Measurements from ENCODE around the gene BCL2L14. TPM values are rescaled to one million over a fixed set of nuclear protein-coding genes. Genes with fewer than 3 reads are reported as not detected.

The BCL2L14 gene
- total RNA-seq, 4 donors from 2014 or later = 0.81 TPM; not detected in 3

DNA sequence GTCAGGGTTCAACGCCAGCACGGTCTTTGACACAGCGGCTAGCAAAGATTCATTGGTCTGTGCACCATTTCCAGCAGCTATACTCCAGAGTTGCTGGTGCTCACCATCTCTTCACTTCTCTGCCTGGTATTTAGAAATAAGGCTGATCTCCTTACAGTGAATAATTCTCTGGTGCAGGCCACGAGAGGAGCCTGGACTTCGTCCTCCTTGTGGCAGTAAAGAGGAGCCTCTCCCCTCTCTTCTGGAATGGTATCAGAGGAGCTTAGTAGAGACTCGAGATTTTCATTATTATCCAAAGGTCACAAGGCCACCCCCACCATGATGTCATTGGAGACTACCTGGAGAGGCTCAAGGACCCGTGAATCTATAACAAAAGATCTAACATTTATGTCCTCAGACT, 30.8 kb upstream of the BCL2L14 start:
- no peaks in the 10 kb centered on the region for H3K4me1 ChIP-seq
- H3K27ac ChIP-seq = no peak overlapping the region
- TF ChIP-seq, protein P1, sequence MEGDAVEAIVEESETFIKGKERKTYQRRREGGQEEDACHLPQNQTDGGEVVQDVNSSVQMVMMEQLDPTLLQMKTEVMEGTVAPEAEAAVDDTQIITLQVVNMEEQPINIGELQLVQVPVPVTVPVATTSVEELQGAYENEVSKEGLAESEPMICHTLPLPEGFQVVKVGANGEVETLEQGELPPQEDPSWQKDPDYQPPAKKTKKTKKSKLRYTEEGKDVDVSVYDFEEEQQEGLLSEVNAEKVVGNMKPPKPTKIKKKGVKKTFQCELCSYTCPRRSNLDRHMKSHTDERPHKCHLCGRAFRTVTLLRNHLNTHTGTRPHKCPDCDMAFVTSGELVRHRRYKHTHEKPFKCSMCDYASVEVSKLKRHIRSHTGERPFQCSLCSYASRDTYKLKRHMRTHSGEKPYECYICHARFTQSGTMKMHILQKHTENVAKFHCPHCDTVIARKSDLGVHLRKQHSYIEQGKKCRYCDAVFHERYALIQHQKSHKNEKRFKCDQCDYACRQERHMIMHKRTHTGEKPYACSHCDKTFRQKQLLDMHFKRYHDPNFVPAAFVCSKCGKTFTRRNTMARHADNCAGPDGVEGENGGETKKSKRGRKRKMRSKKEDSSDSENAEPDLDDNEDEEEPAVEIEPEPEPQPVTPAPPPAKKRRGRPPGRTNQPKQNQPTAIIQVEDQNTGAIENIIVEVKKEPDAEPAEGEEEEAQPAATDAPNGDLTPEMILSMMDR (IDR thresholded peaks at IDR 0.05) = no peak
- no peak for TF ChIP-seq POLR2A (IDR thresholded peaks at IDR 0.05)
- H3K9me3 ChIP-seq = no peaks in the 10 kb centered on the region
- H3K4me3 ChIP-seq (replicated peaks in 1 of 3) = no peak overlapping the region
- no peaks in the 10 kb centered on the region for H3K36me3 ChIP-seq
- intact Hi-C loops (cut with DNase I) = no loop called here
- DNase-seq = no peak
- 73 to 83% methylated on average over 7 of the region's 7 CpGs for WGBS, 2 donors
- H3K27me3 ChIP-seq = no peaks in the 10 kb centered on the region

DNA sequence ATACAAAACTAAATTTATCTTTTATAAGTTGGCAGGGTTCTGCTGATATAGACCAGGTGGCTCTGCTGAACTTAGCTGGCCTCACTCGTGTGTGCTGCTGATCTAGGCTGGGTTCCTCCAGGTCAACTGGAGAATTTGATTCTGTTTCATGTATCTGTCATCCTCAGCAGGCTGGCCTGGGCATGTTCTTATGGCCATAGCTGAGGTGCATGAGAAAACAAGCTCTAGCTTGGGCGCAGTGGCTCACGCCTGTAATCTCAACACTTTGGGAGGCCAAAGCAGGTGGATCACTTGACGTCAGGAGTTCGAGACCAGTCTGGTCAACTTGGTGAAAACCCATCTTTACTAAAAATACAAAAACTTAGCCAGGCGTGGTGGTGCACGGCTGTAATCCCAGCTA, 24.3 kb upstream of the BCL2L14 start:
- no peak overlapping the region for H3K4me3 ChIP-seq (replicated peaks in 1 of 3)
- H3K36me3 ChIP-seq = no peaks in the 10 kb centered on the region
- 90 to 92% methylated on average over 7 of the region's 7 CpGs for WGBS, 2 donors
- H3K27ac ChIP-seq = no peak overlapping the region
- TF ChIP-seq POLR2A (IDR thresholded peaks at IDR 0.05) = no peak
- TF ChIP-seq, protein P1 (IDR thresholded peaks at IDR 0.05) = no peak
- DNase-seq = no peak
- no peaks in the 10 kb centered on the region for H3K9me3 ChIP-seq
- intact Hi-C loops (cut with DNase I) = no loop called here
- H3K27me3 ChIP-seq = no peaks in the 10 kb centered on the region
- no peaks in the 10 kb centered on the region for H3K4me1 ChIP-seq

DNA sequence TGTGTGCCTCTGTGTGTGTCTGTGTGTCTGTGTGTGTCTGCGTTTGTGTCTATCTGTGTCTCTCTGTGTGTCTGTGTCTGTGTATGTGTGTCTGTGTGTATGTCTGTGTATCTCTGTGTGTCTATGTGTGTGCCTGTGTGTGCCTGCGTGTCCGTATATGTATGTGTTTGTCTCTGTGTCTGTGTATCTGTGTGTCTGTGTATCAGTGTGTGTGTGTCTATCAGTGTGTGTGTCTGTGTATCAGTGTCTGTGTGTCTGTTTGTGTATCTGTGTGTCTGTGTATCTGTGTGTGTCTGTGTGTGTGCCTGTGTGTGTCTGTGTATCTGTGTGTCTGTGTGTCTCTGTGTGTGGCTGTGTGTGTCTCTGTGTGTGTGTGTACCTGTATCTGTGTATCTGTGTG, 23.1 kb upstream of the BCL2L14 start:
- H3K36me3 ChIP-seq = no peaks in the 10 kb centered on the region
- 80 to 96% methylated on average over 3 of the region's 3 CpGs for whole genome bisulfite sequencing, 2 donors
- no peak overlapping the region for H3K27ac ChIP-seq
- H3K4me1 ChIP-seq = no peaks in the 10 kb centered on the region
- intact Hi-C loops (cut with DNase I) = no loop called here
- TF ChIP-seq, protein P1 (IDR thresholded peaks at IDR 0.05) = no peak
- no peak for TF ChIP-seq POLR2A (IDR thresholded peaks at IDR 0.05)
- H3K4me3 ChIP-seq (replicated peaks in 1 of 3) = no peak overlapping the region
- H3K27me3 ChIP-seq = no peaks in the 10 kb centered on the region
- no peak for DNase-seq
- H3K9me3 ChIP-seq = no peaks in the 10 kb centered on the region

DNA sequence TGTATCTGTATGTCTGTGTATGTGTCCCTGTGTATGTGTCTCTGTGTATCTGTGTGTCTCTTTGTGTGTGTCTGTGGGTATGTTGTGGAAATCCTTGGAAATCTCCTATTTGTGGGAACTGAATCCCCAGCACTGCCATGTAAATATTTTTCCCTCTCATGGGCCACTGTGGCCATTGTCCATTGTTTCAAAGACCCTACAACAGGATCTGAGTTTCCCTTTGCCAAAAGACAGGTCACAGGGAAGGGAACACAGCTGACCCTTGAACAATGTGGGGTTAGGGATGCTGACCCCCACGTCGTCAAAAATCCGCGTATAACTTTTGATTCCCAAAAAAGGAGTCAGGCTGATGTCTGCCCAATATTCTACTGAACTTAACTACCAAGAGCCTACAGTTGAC, 22.5 kb upstream of the BCL2L14 start:
- Histone ChIP-seq H3K4me3 (replicated peaks in 1 of 3) (no peak overlapping the region), H3K4me1 (no peaks in the 10 kb centered on the region), H3K27ac (no peak overlapping the region), H3K27me3 (no peaks in the 10 kb centered on the region), H3K9me3 (no peaks in the 10 kb centered on the region), H3K36me3 (no peaks in the 10 kb centered on the region)
- intact Hi-C loops (cut with DNase I) = no loop called here
- no peak for TF ChIP-seq POLR2A (IDR thresholded peaks at IDR 0.05)
- TF ChIP-seq, protein P1 (IDR thresholded peaks at IDR 0.05) = no peak
- 71 to 72% methylated on average over 4 of the region's 4 CpGs for WGBS, 2 donors
- DNase-seq = no peak

GRCh38 chr12:12048714-12049113, 22.0 kb upstream of the BCL2L14 start:
- Histone ChIP-seq H3K27me3 (no peaks in the 10 kb centered on the region), H3K36me3 (no peaks in the 10 kb centered on the region), H3K9me3 (no peaks in the 10 kb centered on the region), H3K27ac (no peak overlapping the region), H3K4me1 (no peaks in the 10 kb centered on the region), H3K4me3 (replicated peaks in 1 of 3) (no peak overlapping the region)
- 89 to 91% methylated on average over 7 of the region's 7 CpGs for WGBS, 2 donors
- intact Hi-C loops (cut with DNase I) = no loop called here
- TF ChIP-seq, protein P1 (IDR thresholded peaks at IDR 0.05) = no peak
- no peak for TF ChIP-seq POLR2A (IDR thresholded peaks at IDR 0.05)
- DNase-seq = no peak

All from thyroid gland (tissue), 4 donors.